NCI-H2196 treated with DMSO at 0.1 percent for 48 hours (cell line): ENCODE measurements around the gene PATL1.

ENCODE experiments used
- DNase-seq: peaks from one replicate; lab custom pipeline; 2025; ENCODE audit not compliant: unreplicated experiment; lab: John Stamatoyannopoulos, UW

Gene PATL1

DNA sequence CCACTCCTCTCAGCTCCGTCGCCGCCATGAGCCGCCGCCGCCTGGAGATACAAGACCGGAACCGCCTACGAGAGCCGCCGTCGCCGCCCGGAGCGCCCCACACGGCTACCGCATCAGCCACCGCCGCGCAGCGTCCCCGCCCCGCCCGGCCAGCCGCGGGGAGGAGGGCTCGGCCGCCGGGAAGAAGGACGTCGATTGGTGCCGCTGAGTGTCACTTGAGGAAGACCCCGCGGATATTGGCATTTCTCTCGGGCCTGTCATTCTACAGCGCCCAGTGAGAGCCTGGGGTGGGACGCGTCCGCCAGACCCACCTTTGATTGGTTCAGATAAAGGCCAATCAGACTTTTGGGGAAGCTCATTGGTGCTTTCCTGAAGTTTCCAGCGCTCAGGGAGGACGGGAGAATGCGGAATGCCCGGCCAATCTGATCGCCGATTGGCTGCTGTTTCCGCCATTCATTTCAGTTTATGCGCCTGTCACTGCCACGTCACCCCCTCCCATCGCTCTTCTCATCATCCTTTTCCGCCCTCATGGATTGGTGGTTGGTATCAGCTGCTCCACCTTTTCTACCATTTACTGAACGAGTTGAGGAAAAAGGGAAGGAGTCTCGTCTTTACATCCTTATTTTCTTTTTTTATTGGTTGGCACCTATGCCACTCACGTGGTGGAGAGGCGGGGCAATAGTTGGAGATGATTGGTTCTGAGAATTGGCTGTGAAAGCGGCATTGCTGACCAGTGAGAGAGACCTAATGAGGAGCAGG lies 53.0 kb downstream of the PATL1 start, which contains the start of gene OSBP:
Gene OSBP (minus strand): TSS at position 138 of the 759 bp plus-strand sequence. CDS start 110 bp downstream, at position 28.
- peak; percentile 100 for DNase-seq

- DNase-seq, result peak; percentile 17
These were observed 53.7 kb downstream of the PATL1 start for GRCh38 chr11:59615120-59615636.

GRCh38 chr11:59614277-59615119 lies 54.3 kb downstream of the PATL1 start:
- DNase-seq, result no peak

- peak; percentile 58 for DNase-seq
These were observed 57.0 kb downstream of the PATL1 start for GRCh38 chr11:59611570-59612565.

DNA sequence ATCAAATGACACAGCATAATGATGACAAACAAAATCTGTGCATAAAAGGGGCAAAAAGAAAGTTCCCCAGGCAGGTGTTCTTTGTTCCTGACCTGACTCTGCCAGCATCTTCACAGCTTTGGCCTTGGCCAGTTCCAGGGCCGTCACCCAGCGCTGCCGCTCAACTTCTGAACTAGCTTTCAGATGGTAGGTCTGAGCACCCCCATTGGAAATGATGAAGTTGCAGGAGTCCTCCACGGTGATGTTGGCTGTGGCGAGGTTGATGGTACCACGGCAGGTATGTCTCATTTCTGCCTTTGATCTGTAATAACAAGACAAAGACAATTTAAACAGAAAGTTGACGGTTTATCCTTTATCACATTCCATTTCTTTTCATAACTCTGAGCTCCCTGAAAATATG lies 58.5 kb downstream of the PATL1 start:
- no peak for DNase-seq

- no peak for DNase-seq
These were observed 61.0 kb downstream of the PATL1 start for GRCh38 chr11:59607703-59608454.

DNA sequence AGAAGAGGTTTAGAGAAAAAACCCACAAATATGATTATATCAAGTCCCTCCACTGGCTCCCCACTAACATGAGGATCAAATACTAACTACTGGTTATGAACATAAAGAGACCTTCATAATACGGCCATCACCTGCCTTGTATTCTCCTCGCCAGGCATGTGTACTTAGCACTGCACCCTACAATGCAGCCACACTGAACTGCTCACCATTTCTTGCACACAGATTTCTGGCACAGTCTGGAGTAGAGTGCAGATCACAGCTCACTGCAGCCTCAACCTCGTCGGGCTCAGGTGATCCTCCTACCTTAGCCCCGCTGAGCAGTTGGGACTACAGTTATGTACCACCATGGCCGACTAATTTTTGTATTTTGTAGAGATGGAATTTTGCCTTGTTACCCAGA lies 66.4 kb downstream of the PATL1 start:
- DNase-seq, result no peak

DNA sequence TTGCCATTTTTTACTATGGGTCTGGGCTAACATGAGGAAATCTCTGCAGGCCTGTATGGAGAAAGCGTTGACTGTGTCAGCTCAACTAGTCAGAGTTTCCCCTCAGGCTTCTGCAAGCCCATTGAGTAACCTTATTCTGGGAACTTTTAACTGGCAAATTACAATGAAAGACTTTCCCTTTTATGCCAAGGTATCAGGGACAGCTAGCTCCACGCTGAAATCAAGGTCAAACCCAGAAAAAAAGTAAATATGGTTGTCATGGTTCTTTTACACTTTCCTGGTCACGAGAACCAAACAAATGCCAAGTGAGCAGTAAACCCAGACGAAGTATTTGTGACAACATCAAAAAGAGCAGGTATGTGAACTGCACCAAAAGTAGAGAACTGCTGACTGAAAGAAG lies 67.0 kb downstream of the PATL1 start:
- no peak for DNase-seq

GRCh38 chr11:59600636-59601035 lies 68.2 kb downstream of the PATL1 start:
- DNase-seq, result no peak

- DNase-seq, result no peak
These were observed 68.6 kb downstream of the PATL1 start for GRCh38 chr11:59600234-59600633.

- no peak for DNase-seq
These were observed 69.9 kb downstream of the PATL1 start for GRCh38 chr11:59598961-59599360.
